GM21619 (cell line): Measurements from ENCODE around the gene GPR162.

Experiments used
- ATAC-seq: cut with Tn5 transposase; IDR thresholded peaks from one replicate; pipeline ENCODE4 v1.9.1; 2021; ENCODE audit not compliant: unreplicated experiment

The GPR162 gene

DNA sequence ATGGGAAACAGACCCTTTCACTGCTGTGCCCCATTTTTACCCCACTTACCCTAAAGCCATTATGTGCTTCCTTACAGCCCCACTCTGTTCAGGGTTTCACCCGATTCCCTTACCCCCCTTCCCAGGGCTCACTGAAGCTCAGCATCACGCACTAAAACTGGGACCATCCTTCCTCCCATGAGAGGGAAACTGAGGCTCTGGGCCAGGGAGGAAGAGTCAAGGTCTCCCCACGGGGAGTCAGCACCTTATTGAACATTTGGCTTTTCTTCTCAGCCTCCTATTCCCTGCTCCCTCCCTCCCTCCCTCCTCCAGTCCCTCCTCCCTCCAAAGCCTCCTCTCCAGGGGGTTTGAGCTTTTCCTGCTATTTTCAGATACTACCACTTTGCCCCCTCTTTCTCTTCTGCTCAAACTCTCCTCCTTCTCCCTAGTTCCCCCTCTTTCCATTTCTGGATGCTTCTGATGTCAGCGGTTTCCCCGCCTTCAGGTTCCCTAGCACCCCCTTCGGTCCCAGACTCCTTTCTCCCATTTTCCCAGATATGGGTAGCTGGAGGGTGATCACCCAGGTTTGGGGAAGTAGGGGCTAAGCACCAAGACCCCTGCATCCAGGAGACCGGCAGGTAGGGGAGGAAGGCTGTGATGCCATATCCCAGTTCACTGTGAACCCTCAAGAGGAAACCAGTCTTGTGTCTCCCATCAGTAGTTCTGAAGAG is 960 bp downstream of the GPR162 start:
- no peak for ATAC-seq

DNA sequence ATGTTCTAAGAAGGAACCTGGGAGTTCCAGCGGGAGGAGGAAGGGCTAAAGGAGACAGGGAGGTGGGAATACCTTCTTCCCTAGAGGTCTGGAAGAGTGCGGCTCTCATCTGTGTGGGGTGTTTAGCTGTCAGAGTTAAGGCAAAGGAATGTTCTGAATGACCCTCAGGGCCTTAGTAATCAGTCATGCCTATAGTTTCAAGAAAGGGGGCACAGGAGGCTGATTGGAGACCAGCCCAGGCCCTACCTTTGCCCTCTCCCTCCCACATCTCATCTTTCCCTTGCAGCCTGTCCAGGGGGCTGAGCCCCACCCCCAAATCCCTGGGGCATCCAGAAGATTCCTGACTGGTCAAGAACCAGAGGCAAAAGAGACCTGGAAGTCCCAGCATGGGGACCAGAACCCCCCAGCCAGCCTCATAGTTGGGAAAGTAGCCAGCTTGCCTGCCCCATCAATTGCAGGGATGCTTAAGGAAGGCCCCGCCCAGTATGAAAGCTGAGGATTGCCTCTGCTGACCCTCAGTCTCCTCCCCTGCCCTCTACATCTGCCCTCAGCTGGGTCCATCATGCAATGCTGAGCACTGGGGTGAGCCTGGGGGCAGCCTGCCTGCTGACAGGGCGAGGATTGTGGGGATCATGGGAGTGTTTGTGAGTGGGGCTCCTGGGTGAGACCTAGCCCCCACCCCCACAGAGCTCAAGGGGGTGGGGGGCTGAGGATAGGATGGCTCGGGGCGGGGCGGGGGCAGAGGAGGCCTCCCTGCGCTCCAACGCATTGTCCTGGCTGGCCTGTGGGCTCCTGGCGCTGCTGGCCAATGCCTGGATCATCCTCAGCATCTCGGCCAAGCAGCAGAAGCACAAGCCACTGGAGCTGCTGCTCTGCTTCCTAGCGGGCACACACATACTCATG is 1.8 kb downstream of the GPR162 start:
- ATAC-seq, result no peak

DNA sequence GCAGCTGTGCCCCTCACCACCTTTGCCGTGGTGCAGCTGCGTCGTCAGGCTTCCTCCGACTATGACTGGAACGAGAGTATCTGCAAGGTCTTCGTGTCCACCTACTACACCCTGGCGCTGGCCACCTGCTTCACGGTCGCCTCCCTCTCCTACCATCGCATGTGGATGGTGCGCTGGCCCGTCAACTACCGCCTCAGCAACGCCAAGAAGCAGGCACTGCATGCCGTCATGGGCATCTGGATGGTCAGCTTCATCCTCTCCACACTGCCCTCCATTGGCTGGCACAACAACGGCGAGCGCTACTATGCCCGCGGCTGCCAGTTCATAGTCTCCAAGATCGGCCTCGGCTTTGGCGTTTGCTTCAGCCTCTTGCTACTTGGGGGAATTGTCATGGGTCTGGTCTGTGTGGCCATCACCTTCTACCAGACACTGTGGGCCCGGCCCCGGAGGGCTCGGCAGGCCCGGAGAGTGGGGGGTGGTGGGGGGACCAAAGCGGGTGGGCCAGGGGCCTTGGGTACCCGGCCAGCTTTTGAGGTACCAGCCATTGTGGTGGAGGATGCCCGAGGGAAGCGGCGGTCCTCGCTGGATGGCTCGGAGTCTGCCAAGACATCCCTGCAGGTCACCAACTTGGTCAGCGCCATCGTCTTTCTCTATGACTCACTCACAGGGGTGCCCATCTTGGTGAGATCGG is 2.6 kb downstream of the GPR162 start:
- no peak for ATAC-seq

DNA sequence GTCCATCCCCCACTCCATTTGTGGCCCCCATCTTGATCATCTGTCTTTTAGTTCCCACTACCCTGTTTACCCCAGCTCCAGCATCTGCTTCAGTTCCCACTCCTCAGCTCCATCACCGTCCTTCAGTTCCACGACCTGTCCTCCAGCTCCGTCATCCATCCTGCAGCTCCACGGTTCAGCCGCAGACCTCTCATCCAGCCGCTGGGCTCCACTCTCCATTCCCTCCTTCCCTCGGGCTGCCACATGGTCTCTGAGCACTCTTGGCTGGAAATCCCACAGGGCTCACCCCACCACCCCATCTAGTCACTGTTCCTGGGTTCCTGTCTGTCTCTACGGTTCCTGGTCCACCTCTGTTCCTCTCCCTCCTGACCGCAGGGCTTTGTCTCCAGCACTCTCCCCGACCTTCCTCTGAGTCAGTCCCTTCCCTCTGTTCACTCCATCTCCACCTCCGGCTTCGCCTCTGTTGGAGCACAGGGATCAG is 3.3 kb downstream of the GPR162 start:
- no peak for ATAC-seq

DNA sequence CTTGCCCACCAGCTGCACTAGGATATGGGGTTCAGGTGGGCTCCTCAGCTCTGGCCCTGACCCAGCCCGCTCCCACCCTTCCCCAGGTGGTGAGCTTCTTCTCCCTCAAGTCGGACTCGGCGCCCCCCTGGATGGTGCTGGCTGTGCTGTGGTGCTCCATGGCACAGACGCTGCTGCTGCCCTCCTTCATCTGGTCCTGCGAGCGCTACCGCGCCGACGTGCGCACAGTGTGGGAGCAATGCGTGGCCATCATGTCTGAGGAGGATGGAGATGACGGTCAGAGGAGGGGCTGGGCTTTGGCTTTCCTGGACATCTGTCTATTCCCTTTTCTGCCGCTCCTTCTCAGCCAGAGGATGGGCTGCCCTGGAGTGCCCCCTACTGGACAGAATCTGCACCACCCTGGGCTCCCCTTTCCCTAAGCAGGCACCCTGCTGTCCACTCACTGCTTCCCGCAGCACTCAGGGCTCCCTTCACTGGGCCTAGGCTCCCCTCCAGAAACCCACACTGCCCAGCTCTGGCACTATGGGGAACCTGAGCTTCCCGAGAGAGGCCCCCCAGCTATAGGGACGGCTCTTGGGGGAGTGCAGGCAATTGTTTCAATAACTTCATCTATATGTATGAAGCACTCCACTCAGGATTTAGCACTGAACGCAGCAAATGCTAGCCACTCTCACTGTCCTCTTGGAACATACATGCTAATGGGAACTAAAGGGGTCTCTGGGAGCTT is 3.9 kb downstream of the GPR162 start:
- ATAC-seq, result no peak

DNA sequence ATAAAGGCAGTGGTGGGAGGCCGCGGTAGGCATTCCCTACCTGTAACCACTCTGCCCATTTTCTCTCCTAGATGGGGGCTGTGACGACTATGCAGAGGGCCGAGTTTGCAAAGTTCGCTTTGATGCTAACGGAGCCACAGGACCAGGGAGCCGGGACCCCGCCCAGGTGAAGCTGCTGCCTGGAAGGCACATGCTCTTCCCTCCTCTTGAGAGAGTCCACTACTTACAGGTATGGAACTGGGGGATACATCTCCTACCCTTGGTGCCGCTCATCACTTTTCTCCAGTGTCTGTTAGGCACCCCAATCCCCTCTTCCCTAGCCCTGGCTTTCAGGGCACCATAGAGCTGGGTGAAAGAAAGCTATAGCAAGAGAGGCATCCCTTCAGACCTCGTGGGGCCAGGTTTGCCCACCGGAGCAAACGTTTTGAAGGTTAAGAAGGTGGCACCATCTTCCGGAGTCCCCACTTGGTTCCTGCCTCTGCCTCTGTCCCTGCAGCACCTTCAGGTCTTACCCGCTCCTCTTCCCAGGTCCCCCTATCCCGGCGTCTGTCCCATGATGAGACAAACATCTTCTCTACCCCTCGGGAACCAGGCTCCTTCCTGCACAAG is 4.6 kb downstream of the GPR162 start:
- ATAC-seq, result no peak

DNA sequence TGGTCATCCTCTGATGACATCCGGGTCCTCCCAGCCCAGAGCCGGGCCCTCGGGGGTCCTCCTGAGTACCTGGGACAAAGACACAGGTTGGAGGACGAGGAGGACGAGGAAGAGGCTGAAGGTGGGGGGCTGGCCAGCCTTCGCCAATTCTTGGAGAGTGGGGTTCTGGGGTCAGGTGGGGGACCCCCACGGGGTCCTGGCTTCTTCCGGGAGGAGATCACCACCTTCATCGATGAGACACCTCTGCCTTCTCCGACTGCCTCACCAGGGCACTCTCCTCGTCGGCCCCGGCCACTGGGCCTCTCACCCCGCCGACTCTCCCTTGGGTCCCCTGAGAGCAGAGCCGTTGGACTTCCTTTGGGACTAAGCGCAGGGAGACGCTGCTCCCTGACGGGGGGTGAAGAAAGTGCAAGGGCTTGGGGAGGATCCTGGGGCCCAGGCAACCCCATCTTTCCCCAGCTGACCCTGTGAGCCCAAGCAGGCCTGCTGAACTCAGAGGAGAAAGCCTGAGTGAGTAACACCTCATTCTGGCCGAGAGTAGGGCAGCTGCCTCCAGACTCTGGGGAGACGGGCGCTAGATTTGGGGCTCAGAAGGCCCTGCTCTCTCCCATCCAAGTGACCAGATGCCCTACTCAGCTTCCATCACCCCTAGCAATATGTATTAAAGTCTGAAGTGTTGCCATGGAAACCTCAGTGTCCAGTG is 5.3 kb downstream of the GPR162 start:
- ATAC-seq, result no peak

DNA sequence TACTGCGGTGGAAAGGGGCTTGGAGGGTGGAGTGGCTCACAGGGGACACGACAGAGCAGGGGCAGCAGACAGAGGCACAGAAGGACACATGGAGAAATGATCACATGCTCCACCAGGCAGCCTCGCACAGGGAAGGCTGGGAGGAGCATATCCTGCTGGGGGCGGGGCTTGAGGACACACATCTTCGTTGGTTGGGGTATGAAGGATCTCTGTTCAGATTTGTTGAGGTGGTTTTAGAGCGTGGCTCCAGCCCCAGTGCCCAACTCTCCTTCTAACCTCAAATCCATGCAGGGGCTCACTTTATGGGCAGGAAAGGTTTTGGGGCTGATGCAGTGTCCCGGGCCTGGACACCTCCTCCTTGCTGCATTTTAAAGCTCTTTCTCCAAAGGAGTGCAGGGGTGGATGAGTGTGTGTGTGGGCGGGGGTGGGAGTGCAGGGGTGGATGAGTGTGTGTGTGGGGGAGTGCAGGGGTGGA is 5.9 kb downstream of the GPR162 start:
- no peak for ATAC-seq

DNA sequence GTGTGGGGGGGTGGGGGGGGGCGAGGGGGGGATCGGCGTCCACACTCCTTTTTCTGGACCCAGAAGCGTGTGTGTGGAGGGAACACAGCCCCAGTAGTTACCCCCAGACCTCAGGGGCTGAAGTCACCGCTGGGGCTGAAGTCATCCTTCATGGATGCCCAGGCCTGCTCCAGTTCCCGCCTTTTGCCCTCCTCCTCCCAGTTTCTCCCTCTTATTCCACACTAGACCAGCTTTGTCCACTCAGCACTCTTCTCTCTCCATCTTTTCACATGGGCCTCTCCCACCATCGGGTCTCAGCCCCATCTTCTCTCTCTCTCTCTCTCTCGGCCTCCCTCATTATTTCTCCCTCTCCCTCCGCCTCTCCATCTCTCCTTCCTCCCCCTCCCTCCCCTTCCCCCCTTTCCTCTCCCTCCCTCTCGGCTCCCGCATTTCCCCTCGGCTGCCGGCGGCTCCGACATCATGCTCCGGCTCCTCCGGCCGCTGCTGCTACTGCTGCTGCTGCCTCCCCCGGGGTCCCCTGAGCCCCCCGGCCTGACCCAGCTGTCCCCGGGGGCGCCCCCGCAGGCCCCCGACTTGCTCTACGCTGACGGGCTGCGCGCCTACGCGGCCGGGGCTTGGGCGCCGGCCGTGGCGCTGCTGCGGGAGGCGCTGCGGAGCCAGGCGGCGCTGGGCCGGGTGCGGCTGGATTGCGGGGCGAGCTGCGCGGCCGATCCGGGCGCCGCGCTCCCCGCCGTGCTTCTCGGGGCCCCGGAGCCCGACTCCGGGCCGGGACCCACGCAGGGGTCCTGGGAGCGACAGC is 6.6 kb downstream of the GPR162 start, which contains the start of gene P3H3:
Gene P3H3, plus strand, starts transcription at position 426 of the 799 bp plus-strand sequence. Its CDS starts 34 bp downstream, at position 460.
- ATAC-seq, result no peak

DNA sequence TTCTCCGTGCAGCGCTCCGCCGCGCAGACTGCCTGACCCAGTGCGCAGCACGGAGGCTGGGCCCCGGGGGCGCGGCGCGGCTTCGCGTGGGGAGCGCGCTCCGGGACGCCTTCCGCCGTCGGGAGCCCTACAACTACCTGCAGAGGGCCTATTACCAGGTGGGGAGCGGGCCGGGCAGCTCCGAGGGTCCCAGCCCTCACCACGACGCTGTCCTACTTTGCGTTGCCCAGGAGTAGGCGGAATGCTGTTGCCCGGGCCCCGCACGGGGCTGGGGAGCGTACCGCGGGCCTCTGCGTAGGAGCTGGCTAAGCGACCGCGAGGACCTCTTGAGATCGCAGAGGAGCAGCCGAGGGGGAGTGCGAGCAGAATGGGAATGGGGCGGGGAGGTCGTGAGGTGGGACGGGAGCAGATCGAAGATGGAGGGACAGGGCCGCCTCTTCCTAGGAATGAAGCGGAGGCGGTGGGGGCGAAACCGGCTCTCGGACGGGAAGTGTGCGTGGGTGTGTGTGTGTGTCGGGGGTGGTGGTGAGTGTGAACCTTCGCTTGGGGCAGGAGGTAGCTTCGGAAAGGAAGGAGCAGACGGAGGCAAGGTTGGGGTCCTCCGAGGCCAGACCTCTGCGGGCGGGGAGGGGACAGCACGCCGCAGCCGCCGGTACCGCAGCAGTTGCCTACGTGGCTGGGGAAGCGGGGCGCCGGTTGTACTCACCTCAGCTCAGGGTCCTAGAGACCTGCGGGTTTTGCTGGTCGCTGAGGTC is 7.3 kb downstream of the GPR162 start:
- no peak for ATAC-seq

DNA sequence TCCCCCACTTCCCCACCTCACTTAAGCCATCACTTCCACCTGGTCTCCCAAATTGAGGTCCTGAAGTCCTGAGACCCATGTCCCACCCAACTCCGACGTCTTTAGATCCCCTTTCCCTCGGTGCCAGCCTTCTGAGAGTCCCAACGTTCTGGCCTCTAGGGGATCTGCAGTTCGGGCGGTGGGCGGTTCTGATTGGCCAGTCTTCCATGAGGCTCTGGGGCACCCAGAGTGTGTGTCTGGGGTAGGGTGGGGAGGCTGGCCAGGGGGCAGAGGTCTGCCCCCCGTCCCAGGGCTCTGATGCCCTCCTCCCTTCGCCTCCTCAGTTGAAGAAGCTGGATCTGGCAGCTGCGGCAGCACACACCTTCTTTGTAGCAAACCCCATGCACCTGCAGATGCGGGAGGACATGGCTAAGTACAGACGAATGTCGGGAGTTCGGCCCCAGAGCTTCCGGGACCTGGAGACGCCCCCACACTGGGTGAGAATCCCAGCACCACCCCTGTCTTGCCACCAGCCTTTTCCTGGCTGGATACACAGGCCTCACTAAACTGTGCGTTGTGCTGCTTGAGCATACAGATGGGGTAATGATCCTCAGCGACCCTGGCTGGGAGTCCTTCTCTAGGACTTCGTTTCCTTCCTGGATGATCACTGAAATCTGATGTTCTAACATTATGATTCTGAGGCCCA is 8.1 kb downstream of the GPR162 start:
- ATAC-seq, result no peak

DNA sequence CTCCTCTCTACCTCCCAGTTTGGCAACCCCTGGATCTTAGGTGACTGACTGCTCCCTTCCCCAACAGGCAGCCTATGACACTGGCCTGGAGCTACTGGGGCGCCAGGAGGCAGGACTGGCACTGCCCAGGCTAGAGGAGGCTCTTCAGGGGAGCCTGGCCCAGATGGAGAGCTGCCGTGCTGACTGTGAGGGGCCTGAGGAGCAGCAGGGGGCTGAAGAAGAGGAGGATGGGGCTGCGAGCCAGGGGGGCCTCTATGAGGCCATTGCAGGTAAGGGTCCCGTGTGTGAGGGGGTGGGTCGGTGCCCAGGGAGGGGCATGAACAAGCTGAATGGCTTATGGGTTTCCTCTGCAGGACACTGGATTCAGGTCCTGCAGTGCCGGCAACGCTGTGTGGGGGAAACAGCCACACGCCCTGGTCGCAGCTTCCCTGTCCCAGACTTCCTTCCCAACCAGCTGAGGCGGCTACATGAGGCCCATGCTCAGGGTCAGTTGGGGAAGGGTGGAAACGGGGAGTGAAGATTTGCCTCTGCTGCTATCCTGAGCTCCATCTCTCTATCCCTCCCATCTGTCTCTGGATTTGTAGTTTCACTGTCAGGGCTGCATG is 8.8 kb downstream of the GPR162 start:
- no peak for ATAC-seq

DNA sequence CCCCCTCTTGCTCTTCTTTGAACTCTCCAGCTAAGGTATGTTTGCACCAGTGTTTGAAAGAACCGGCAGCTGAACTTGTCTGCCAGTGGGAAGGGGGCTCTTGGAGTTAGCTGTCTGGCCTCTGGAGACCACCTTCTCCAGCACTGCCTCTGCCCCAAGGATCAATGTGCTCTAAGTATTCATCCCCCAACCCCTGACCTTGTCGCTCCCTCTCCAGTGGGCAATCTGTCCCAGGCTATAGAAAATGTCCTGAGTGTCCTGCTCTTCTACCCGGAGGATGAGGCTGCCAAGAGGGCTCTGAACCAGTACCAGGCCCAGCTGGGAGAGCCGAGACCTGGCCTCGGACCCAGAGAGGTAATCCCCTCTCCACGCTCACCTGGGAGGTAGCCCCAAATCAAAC is 9.4 kb downstream of the GPR162 start:
- ATAC-seq, result no peak

DNA sequence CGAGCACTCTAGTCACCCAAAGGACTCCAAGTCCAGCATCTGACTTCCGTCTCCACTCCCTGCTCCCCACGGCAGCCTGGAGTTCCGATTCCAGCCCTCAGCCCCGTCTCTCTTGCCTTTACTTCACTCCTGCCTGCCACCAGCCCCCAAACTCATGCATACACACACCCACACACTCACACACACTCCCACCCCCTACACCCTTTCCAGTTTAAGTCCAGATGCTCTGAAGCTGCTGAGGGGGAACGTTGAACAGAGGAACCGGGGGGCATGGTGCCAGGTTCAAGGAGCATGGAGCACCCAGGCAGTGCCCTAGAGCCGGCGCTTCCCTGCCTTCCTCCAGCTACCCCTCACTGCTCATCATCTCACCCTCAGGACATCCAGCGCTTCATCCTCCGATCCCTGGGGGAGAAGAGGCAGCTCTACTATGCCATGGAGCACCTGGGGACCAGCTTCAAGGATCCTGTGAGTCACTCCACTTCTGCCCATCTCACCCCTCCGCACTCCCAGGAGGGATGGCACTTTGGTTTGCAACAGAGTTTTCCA is 9.9 kb downstream of the GPR162 start:
- no peak for ATAC-seq

DNA sequence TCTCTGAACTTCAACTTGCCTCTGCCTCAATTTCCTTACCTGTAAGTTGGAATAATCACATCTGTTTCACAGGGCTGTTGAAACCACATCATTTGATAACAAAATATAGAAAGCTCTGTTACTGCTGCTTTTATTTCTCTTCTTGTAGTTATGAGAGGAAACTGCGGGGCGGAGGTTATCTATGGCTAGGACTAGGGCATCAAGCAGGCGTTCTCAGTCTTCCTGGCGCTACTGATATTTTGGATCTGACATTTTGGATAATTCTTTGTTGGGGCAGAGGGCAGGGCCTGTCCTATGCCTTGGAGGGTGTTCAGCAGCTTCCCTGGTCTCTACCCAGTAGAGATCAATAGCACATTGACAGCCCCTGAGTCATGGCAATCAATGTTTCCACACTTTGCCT is 10.5 kb downstream of the GPR162 start:
- ATAC-seq, result no peak

DNA sequence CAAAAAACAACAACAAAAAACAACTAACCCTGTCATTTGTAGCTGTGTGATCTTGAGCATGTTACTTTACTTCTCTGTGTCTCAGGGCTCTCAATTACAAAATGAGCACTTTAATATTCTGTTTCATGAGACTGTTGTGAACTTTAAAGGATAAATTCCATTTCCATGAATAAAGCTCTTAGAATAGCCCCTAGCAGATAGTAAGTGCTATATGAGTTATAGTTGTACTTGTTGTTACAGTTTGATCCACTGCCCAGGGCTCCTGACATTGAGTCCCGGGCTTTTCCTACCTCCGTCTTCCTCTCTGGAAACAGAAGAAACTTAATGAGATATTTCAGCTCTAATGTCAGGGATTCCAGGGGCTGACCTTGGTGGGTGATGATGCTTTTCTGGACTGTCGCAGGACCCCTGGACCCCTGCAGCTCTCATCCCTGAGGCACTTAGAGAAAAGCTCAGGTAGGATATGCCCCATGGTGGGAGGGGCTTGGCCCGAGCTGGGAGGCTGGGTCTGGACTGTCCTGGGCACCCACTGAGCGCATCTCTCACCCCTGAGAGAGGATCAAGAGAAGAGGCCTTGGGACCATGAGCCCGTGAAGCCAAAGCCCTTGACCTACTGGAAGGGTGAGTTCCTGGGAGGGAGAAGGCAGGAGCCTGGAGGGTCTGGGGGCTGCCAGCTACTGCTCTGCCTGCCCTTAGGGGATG is 11.7 kb downstream of the GPR162 start:
- no peak for ATAC-seq
